Measurements from ENCODE around the gene KCNG2.

Gene KCNG2

GRCh38 chr18:79912994-79913831 is 115.5 kb downstream of the KCNG2 start:
- DNase-seq = no peak

- DNase-seq = no peak
Measured at GRCh38 chr18:79914614-79915160, 116.9 kb downstream of the KCNG2 start.

GRCh38 chr18:79915161-79916127 is 117.7 kb downstream of the KCNG2 start:
- peak; percentile 12 for DNase-seq

GRCh38 chr18:79916128-79916494 is 118.4 kb downstream of the KCNG2 start:
- no peak for DNase-seq

- DNase-seq = no peak
Measured at GRCh38 chr18:79916546-79917168, 118.9 kb downstream of the KCNG2 start.

GRCh38 chr18:79917169-79917852 is 119.6 kb downstream of the KCNG2 start:
- no peak for DNase-seq

GRCh38 chr18:79917853-79918614 is 120.3 kb downstream of the KCNG2 start:
- no peak for DNase-seq

- no peak for DNase-seq
Measured at GRCh38 chr18:79918615-79919011, 120.9 kb downstream of the KCNG2 start.

GRCh38 chr18:79919089-79919488 is 121.4 kb downstream of the KCNG2 start:
- DNase-seq = no peak

- DNase-seq = no peak
Measured at GRCh38 chr18:79921984-79922965, 124.5 kb downstream of the KCNG2 start.

GRCh38 chr18:79922971-79923411 is 125.3 kb downstream of the KCNG2 start:
- no peak for DNase-seq

GRCh38 chr18:79923896-79924585 is 126.3 kb downstream of the KCNG2 start:
- no peak for DNase-seq

- DNase-seq = no peak
Measured at GRCh38 chr18:79924814-79925731, 127.3 kb downstream of the KCNG2 start.

- no peak for DNase-seq
Measured at GRCh38 chr18:79926306-79926705, 128.6 kb downstream of the KCNG2 start.

GRCh38 chr18:79926715-79927606 is 129.2 kb downstream of the KCNG2 start:
- no peak for DNase-seq

- no peak for DNase-seq
Measured at GRCh38 chr18:79927607-79928562, 130.1 kb downstream of the KCNG2 start.

Data from RPMI8226 (cell line).